ENCODE data around the gene ATMIN. TPM values are rescaled to one million over a fixed set of nuclear protein-coding genes. Genes with fewer than 3 reads are reported as not detected.
A peak's percentile ranks its signal among the peaks of the same experiment; 100 is the strongest.

ATMIN gene
- total RNA-seq, 1 donor from 2014 or later, result 40.0 TPM

- Histone ChIP-seq H3K9ac (ENCODE audit: low read length) (no peak overlapping the region), H3K9me3 (ENCODE audit: insufficient read depth, low read depth, low read length) (no peaks in the 10 kb centered on the region), H3K27ac (ENCODE audit: low read depth, low read length) (no peak overlapping the region), H3K4me2 (ENCODE audit: low read length) (no peak overlapping the region), H4K20me1 (ENCODE audit: insufficient read depth, low read length) (no peaks in the 10 kb centered on the region), H3K79me2 (ENCODE audit: insufficient read depth, low read length) (no peaks in the 10 kb centered on the region), H3K27me3 (ENCODE audit: insufficient read depth, low read length) (no peaks in the 10 kb centered on the region), H3K4me1 (ENCODE audit: insufficient read depth, low read length) (peaks cover 3% of the 10 kb centered on the region), H3K4me3 (ENCODE audit: insufficient read depth, low read depth, low read length) (no peak overlapping the region), H2AFZ (ENCODE audit: low read depth, low read length) (no peak overlapping the region), H3K36me3 (ENCODE audit: insufficient read depth, low read length) (no peaks in the 10 kb centered on the region)
- H3K9me3 Mint-ChIP-seq (ENCODE audit: unreplicated experiment), result no peaks in the 10 kb centered on the region
- H3K27ac Mint-ChIP-seq (ENCODE audit: unreplicated experiment), result no peak overlapping the region
- peaks cover under 1% of the 10 kb centered on the region for H3K36me3 Mint-ChIP-seq (ENCODE audit: low read depth, unreplicated experiment)
- H3K27me3 Mint-ChIP-seq (ENCODE audit: low read depth, unreplicated experiment), result no peaks in the 10 kb centered on the region
- DNase-seq (ENCODE audit: low read depth) (no peak), FAIRE-seq (no peak)
- TF ChIP-seq CTCF (IDR thresholded peaks at IDR 0.05; ENCODE audit: insufficient read depth, low read depth, low read length), result no peak
- TF ChIP-seq EZH2 (IDR thresholded peaks at IDR 0.05; ENCODE audit: insufficient read depth, low read length), result no peak
- H3K4me3 Mint-ChIP-seq (ENCODE audit: unreplicated experiment), result peak overlapping the region; percentile 41
- H3K4me1 Mint-ChIP-seq (ENCODE audit: low read depth, unreplicated experiment), result no peaks in the 10 kb centered on the region
Measured at GRCh38 chr16:81080233-81080632, 44.6 kb downstream of the ATMIN start.

GRCh38 chr16:81081014-81081413 is 45.4 kb downstream of the ATMIN start:
- H3K4me1 Mint-ChIP-seq (ENCODE audit: low read depth, unreplicated experiment), result no peaks in the 10 kb centered on the region
- Histone ChIP-seq H3K79me2 (ENCODE audit: insufficient read depth, low read length) (no peaks in the 10 kb centered on the region), H3K4me2 (ENCODE audit: low read length) (no peak overlapping the region), H4K20me1 (ENCODE audit: insufficient read depth, low read length) (no peaks in the 10 kb centered on the region), H3K4me3 (ENCODE audit: insufficient read depth, low read depth, low read length) (no peak overlapping the region), H3K27me3 (ENCODE audit: insufficient read depth, low read length) (no peaks in the 10 kb centered on the region), H2AFZ (ENCODE audit: low read depth, low read length) (no peak overlapping the region), H3K27ac (ENCODE audit: low read depth, low read length) (no peak overlapping the region), H3K9ac (ENCODE audit: low read length) (no peak overlapping the region), H3K9me3 (ENCODE audit: insufficient read depth, low read depth, low read length) (no peaks in the 10 kb centered on the region), H3K36me3 (ENCODE audit: insufficient read depth, low read length) (no peaks in the 10 kb centered on the region), H3K4me1 (ENCODE audit: insufficient read depth, low read length) (peaks cover 3% of the 10 kb centered on the region)
- no peaks in the 10 kb centered on the region for H3K9me3 Mint-ChIP-seq (ENCODE audit: unreplicated experiment)
- H3K4me3 Mint-ChIP-seq (ENCODE audit: unreplicated experiment), result no peak overlapping the region
- no peak for FAIRE-seq
- H3K36me3 Mint-ChIP-seq (ENCODE audit: low read depth, unreplicated experiment), result peaks cover 3% of the 10 kb centered on the region
- no peaks in the 10 kb centered on the region for H3K27me3 Mint-ChIP-seq (ENCODE audit: low read depth, unreplicated experiment)
- no peak for DNase-seq (ENCODE audit: low read depth)
- TF ChIP-seq CTCF (IDR thresholded peaks at IDR 0.05; ENCODE audit: insufficient read depth, low read depth, low read length) (no peak), EZH2 (IDR thresholded peaks at IDR 0.05; ENCODE audit: insufficient read depth, low read length) (no peak)
- H3K27ac Mint-ChIP-seq (ENCODE audit: unreplicated experiment), result no peak overlapping the region

GRCh38 chr16:81088836-81089235 is 53.2 kb downstream of the ATMIN start:
- Mint-ChIP-seq H3K9me3 (ENCODE audit: unreplicated experiment) (no peaks in the 10 kb centered on the region), H3K27me3 (ENCODE audit: low read depth, unreplicated experiment) (no peaks in the 10 kb centered on the region), H3K4me1 (ENCODE audit: low read depth, unreplicated experiment) (no peaks in the 10 kb centered on the region), H3K4me3 (ENCODE audit: unreplicated experiment) (no peak overlapping the region), H3K27ac (ENCODE audit: unreplicated experiment) (no peak overlapping the region), H3K36me3 (ENCODE audit: low read depth, unreplicated experiment) (peaks cover 5% of the 10 kb centered on the region)
- Histone ChIP-seq H3K4me2 (ENCODE audit: low read length) (no peak overlapping the region), H4K20me1 (ENCODE audit: insufficient read depth, low read length) (no peaks in the 10 kb centered on the region), H3K9me3 (ENCODE audit: insufficient read depth, low read depth, low read length) (no peaks in the 10 kb centered on the region), H3K4me3 (ENCODE audit: insufficient read depth, low read depth, low read length) (no peak overlapping the region), H3K4me1 (ENCODE audit: insufficient read depth, low read length) (no peaks in the 10 kb centered on the region), H3K27ac (ENCODE audit: low read depth, low read length) (no peak overlapping the region), H2AFZ (ENCODE audit: low read depth, low read length) (no peak overlapping the region), H3K36me3 (ENCODE audit: insufficient read depth, low read length) (no peaks in the 10 kb centered on the region), H3K9ac (ENCODE audit: low read length) (no peak overlapping the region), H3K27me3 (ENCODE audit: insufficient read depth, low read length) (no peaks in the 10 kb centered on the region), H3K79me2 (ENCODE audit: insufficient read depth, low read length) (peaks cover 43% of the 10 kb centered on the region)
- FAIRE-seq (no peak), DNase-seq (ENCODE audit: low read depth) (no peak)
- TF ChIP-seq EZH2 (IDR thresholded peaks at IDR 0.05; ENCODE audit: insufficient read depth, low read length) (no peak), CTCF (IDR thresholded peaks at IDR 0.05; ENCODE audit: insufficient read depth, low read depth, low read length) (no peak)
